ENCODE data around the gene TBRG4.

Gene TBRG4

GRCh38 chr7:45082831-45083331, 28.6 kb downstream of the TBRG4 start:
- peak overlapping the region; percentile 32 for H3K9ac ChIP-seq (ENCODE audit: insufficient read length, low read depth)
- DNase-seq (ENCODE audit: low read depth, low spot score), result no peak
- H3K9me3 ChIP-seq (ENCODE audit: insufficient read depth, low read length), result no peaks in the 10 kb centered on the region
- peaks cover 56% of the 10 kb centered on the region for H3K36me3 ChIP-seq (ENCODE audit: insufficient read depth, insufficient read length, low read length)
- peaks cover 4% of the 10 kb centered on the region for H3K27me3 ChIP-seq (ENCODE audit: insufficient read depth, insufficient read length)
- H3K4me1 ChIP-seq (ENCODE audit: insufficient read depth, insufficient read length), result peaks cover 15% of the 10 kb centered on the region
- no peak overlapping the region for H3K4me3 ChIP-seq (ENCODE audit: insufficient read length, low read depth)
- TF ChIP-seq ZNF274 (IDR thresholded peaks at IDR 0.05; ENCODE audit: low read depth, low read length) (no peak), SUZ12 (IDR thresholded peaks at IDR 0.05; ENCODE audit: extremely low read depth, insufficient read depth, insufficient read length) (no peak), YY1 (IDR thresholded peaks at IDR 0.05; ENCODE audit: insufficient read depth, insufficient read length) (no peak)

- TF ChIP-seq ZNF274 (IDR thresholded peaks at IDR 0.05; ENCODE audit: low read depth, low read length), result no peak
- no peak for TF ChIP-seq SUZ12 (IDR thresholded peaks at IDR 0.05; ENCODE audit: extremely low read depth, insufficient read depth, insufficient read length)
- TF ChIP-seq YY1 (IDR thresholded peaks at IDR 0.05; ENCODE audit: insufficient read depth, insufficient read length), result no peak
- Histone ChIP-seq H3K4me3 (ENCODE audit: insufficient read length, low read depth) (no peak overlapping the region), H3K4me1 (ENCODE audit: insufficient read depth, insufficient read length) (peaks cover 15% of the 10 kb centered on the region)
These were observed 29.3 kb downstream of the TBRG4 start for GRCh38 chr7:45082031-45082830.

GRCh38 chr7:45081670-45081974, 29.9 kb downstream of the TBRG4 start:
- no peaks in the 10 kb centered on the region for H3K9me3 ChIP-seq (ENCODE audit: insufficient read depth, low read length)
- H3K27me3 ChIP-seq (ENCODE audit: insufficient read depth, insufficient read length), result no peaks in the 10 kb centered on the region
- no peak for DNase-seq (ENCODE audit: low read depth, low spot score)
- H3K4me3 ChIP-seq (ENCODE audit: insufficient read length, low read depth), result no peak overlapping the region
- peaks cover 15% of the 10 kb centered on the region for H3K4me1 ChIP-seq (ENCODE audit: insufficient read depth, insufficient read length)
- TF ChIP-seq SUZ12 (IDR thresholded peaks at IDR 0.05; ENCODE audit: extremely low read depth, insufficient read depth, insufficient read length), result no peak
- peaks cover 65% of the 10 kb centered on the region for H3K36me3 ChIP-seq (ENCODE audit: insufficient read depth, insufficient read length, low read length)
- no peak overlapping the region for H3K9ac ChIP-seq (ENCODE audit: insufficient read length, low read depth)

More at GRCh38 chr7:45082031-45082830, 29.3 kb downstream of the TBRG4 start:
- DNase-seq (ENCODE audit: low read depth, low spot score), result no peak
- Histone ChIP-seq H3K36me3 (ENCODE audit: insufficient read depth, insufficient read length, low read length) (peaks cover 60% of the 10 kb centered on the region), H3K27me3 (ENCODE audit: insufficient read depth, insufficient read length) (no peaks in the 10 kb centered on the region), H3K9me3 (ENCODE audit: insufficient read depth, low read length) (no peaks in the 10 kb centered on the region), H3K9ac (ENCODE audit: insufficient read length, low read depth) (peak overlapping the region; percentile 32)

GRCh38 chr7:45080958-45081669, 30.4 kb downstream of the TBRG4 start:
- no peak for TF ChIP-seq ZNF274 (IDR thresholded peaks at IDR 0.05; ENCODE audit: low read depth, low read length)
- TF ChIP-seq YY1 (IDR thresholded peaks at IDR 0.05; ENCODE audit: insufficient read depth, insufficient read length), result no peak
- no peak for TF ChIP-seq SUZ12 (IDR thresholded peaks at IDR 0.05; ENCODE audit: extremely low read depth, insufficient read depth, insufficient read length)
- no peak overlapping the region for H3K4me3 ChIP-seq (ENCODE audit: insufficient read length, low read depth)
- H3K9me3 ChIP-seq (ENCODE audit: insufficient read depth, low read length), result no peaks in the 10 kb centered on the region
- H3K27me3 ChIP-seq (ENCODE audit: insufficient read depth, insufficient read length), result no peaks in the 10 kb centered on the region
- no peak overlapping the region for H3K9ac ChIP-seq (ENCODE audit: insufficient read length, low read depth)
- H3K4me1 ChIP-seq (ENCODE audit: insufficient read depth, insufficient read length), result peaks cover 15% of the 10 kb centered on the region
- DNase-seq (ENCODE audit: low read depth, low spot score), result no peak
- peaks cover 70% of the 10 kb centered on the region for H3K36me3 ChIP-seq (ENCODE audit: insufficient read depth, insufficient read length, low read length)

GRCh38 chr7:45080265-45080957, 31.1 kb downstream of the TBRG4 start:
- peaks cover 15% of the 10 kb centered on the region for H3K4me1 ChIP-seq (ENCODE audit: insufficient read depth, insufficient read length)
- H3K9ac ChIP-seq (ENCODE audit: insufficient read length, low read depth), result no peak overlapping the region
- DNase-seq (ENCODE audit: low read depth, low spot score), result no peak
- H3K36me3 ChIP-seq (ENCODE audit: insufficient read depth, insufficient read length, low read length), result peaks cover 74% of the 10 kb centered on the region
- no peak overlapping the region for H3K4me3 ChIP-seq (ENCODE audit: insufficient read length, low read depth)
- no peaks in the 10 kb centered on the region for H3K9me3 ChIP-seq (ENCODE audit: insufficient read depth, low read length)
- TF ChIP-seq SUZ12 (IDR thresholded peaks at IDR 0.05; ENCODE audit: extremely low read depth, insufficient read depth, insufficient read length), result no peak
- TF ChIP-seq ZNF274 (IDR thresholded peaks at IDR 0.05; ENCODE audit: low read depth, low read length), result no peak
- TF ChIP-seq YY1 (IDR thresholded peaks at IDR 0.05; ENCODE audit: insufficient read depth, insufficient read length), result no peak
- H3K27me3 ChIP-seq (ENCODE audit: insufficient read depth, insufficient read length), result no peaks in the 10 kb centered on the region

- Histone ChIP-seq H3K4me1 (ENCODE audit: insufficient read depth, insufficient read length) (peaks cover 19% of the 10 kb centered on the region), H3K36me3 (ENCODE audit: insufficient read depth, insufficient read length, low read length) (peaks cover 82% of the 10 kb centered on the region), H3K9me3 (ENCODE audit: insufficient read depth, low read length) (no peaks in the 10 kb centered on the region), H3K4me3 (ENCODE audit: insufficient read length, low read depth) (no peak overlapping the region), H3K27me3 (ENCODE audit: insufficient read depth, insufficient read length) (no peaks in the 10 kb centered on the region), H3K9ac (ENCODE audit: insufficient read length, low read depth) (no peak overlapping the region)
- TF ChIP-seq YY1 (IDR thresholded peaks at IDR 0.05; ENCODE audit: insufficient read depth, insufficient read length), result no peak
- no peak for TF ChIP-seq SUZ12 (IDR thresholded peaks at IDR 0.05; ENCODE audit: extremely low read depth, insufficient read depth, insufficient read length)
- TF ChIP-seq ZNF274 (IDR thresholded peaks at IDR 0.05; ENCODE audit: low read depth, low read length), result no peak
- no peak for DNase-seq (ENCODE audit: low read depth, low spot score)
These were observed 33.3 kb downstream of the TBRG4 start for GRCh38 chr7:45078125-45078681.
